ENCODE results near the gene TMEM129.
A peak's percentile ranks its signal among the peaks of the same experiment; 100 is the strongest.

Gene TMEM129

GRCh38 chr4:1721003-1721665 lies at the start of gene TMEM129, which contains the start of gene TACC3:
TMEM129 (minus strand) TSS chr4:1721323; CDS start chr4:1720837, 486 bp downstream.
TACC3 (plus strand) TSS chr4:1721521; CDS start chr4:1723422, 1,901 bp downstream.
- no peak for TF ChIP-seq CTCF (IDR thresholded peaks at IDR 0.05; ENCODE audit: insufficient read depth, low read length, poor library complexity, severe bottlenecking)
- peaks cover 25% of the 10 kb centered on the region for H3K36me3 ChIP-seq (ENCODE audit: control insufficient read depth, insufficient read depth, low read length)
- DNase-seq (ENCODE audit: extremely low read depth, insufficient read length): peak; percentile 92

GRCh38 chr4:1770791-1771231 lies 49.7 kb upstream of the TMEM129 start:
- no peak for DNase-seq (ENCODE audit: extremely low read depth, insufficient read length)
- H3K36me3 ChIP-seq (ENCODE audit: control insufficient read depth, insufficient read depth, low read length): no peaks in the 10 kb centered on the region
- H3K27me3 ChIP-seq (replicated peaks; ENCODE audit: control insufficient read depth, insufficient read depth, low read length): no peaks in the 10 kb centered on the region; the same call in 1 of the 2 replicates
- no peak overlapping the region for H3K4me3 ChIP-seq (replicated peaks; ENCODE audit: low read depth, low read length)
- no peak for TF ChIP-seq CTCF (IDR thresholded peaks at IDR 0.05; ENCODE audit: insufficient read depth, low read length, poor library complexity, severe bottlenecking)

More at GRCh38 chr4:1721003-1721665, at the start of gene TMEM129, which contains the start of gene TACC3:
- Histone ChIP-seq H3K27me3 (replicated peaks; ENCODE audit: control insufficient read depth, insufficient read depth, low read length) (no peaks in the 10 kb centered on the region), H3K4me3 (replicated peaks; ENCODE audit: low read depth, low read length) (peak within 1 kb of the TSS; percentile 92)

GRCh38 chr4:1770245-1770644 lies 49.1 kb upstream of the TMEM129 start:
- Histone ChIP-seq H3K27me3 (replicated peaks; ENCODE audit: control insufficient read depth, insufficient read depth, low read length) (no peaks in the 10 kb centered on the region; the same call in 1 of the 2 replicates), H3K36me3 (ENCODE audit: control insufficient read depth, insufficient read depth, low read length) (no peaks in the 10 kb centered on the region), H3K4me3 (replicated peaks; ENCODE audit: low read depth, low read length) (no peak overlapping the region)
- TF ChIP-seq CTCF (IDR thresholded peaks at IDR 0.05; ENCODE audit: insufficient read depth, low read length, poor library complexity, severe bottlenecking): no peak
- DNase-seq (ENCODE audit: extremely low read depth, insufficient read length): no peak

- DNase-seq (ENCODE audit: extremely low read depth, insufficient read length): no peak
- TF ChIP-seq CTCF (IDR thresholded peaks at IDR 0.05; ENCODE audit: insufficient read depth, low read length, poor library complexity, severe bottlenecking): no peak
- Histone ChIP-seq H3K36me3 (ENCODE audit: control insufficient read depth, insufficient read depth, low read length) (no peaks in the 10 kb centered on the region), H3K27me3 (replicated peaks; ENCODE audit: control insufficient read depth, insufficient read depth, low read length) (no peaks in the 10 kb centered on the region; the same call in 1 of the 2 replicates), H3K4me3 (replicated peaks; ENCODE audit: low read depth, low read length) (no peak overlapping the region)
Observed at GRCh38 chr4:1769692-1770091, 48.6 kb upstream of the TMEM129 start.

- no peaks in the 10 kb centered on the region for H3K36me3 ChIP-seq (ENCODE audit: control insufficient read depth, insufficient read depth, low read length)
- no peak for DNase-seq (ENCODE audit: extremely low read depth, insufficient read length)
Observed at GRCh38 chr4:1768367-1769034, 47.4 kb upstream of the TMEM129 start.

More at GRCh38 chr4:1768367-1769034, 47.4 kb upstream of the TMEM129 start:
- no peak for TF ChIP-seq CTCF (IDR thresholded peaks at IDR 0.05; ENCODE audit: insufficient read depth, low read length, poor library complexity, severe bottlenecking)
- no peak overlapping the region for H3K4me3 ChIP-seq (replicated peaks; ENCODE audit: low read depth, low read length)
- no peaks in the 10 kb centered on the region; the same call in 1 of the 2 replicates for H3K27me3 ChIP-seq (replicated peaks; ENCODE audit: control insufficient read depth, insufficient read depth, low read length)

Measured in GM06990 (cell line).